Kidney glomerular epithelial cell (primary cell): Measurements from ENCODE around the gene IPO11.

Source experiments
- DNase-seq: peaks from one replicate; lab custom pipeline; 2025; lab: John Stamatoyannopoulos, UW

IPO11 gene

DNA sequence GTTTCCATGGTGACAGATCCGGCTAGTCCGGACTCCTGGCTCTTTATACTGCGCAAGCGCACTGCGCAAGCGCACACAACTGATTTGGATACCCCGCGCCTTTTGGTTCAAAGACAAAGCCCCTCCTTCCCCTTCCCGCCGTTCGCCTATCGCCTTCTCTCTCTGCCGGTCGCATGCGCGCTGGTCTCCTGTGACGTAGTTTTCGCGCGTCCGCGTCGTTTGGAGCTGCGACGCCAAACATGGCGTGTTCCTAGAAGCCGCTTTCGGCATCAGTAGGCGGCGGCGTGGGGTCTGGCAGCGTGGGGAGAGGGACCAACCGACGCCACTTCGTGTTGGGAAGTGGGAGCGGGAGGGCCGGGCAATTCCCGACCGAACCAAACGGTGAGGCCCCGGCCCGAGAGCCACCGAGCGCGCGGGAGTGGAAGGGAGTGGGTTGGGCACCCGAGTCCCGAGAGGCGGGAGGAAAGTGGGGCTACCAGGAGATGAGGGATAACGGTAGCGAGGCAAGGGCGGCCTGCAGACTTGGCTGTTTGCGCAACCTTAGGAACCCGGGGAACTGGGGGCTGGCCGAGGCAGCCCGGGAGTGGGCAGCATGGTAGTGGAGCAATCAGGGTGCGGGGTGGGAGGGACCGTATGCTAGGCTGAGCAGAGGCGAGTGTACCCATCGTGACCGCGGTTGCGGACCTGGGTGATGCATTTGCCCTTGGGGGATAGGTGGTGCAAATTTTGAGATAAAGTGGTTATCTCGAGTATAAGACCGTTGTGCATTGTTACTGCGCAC is at the start of gene IPO11:
IPO11 (plus strand) TSS at position 215 of the 781 bp plus-strand sequence. CDS start 24,517 bp downstream, outside the sequence.
- peak; percentile 99 for DNase-seq

DNA sequence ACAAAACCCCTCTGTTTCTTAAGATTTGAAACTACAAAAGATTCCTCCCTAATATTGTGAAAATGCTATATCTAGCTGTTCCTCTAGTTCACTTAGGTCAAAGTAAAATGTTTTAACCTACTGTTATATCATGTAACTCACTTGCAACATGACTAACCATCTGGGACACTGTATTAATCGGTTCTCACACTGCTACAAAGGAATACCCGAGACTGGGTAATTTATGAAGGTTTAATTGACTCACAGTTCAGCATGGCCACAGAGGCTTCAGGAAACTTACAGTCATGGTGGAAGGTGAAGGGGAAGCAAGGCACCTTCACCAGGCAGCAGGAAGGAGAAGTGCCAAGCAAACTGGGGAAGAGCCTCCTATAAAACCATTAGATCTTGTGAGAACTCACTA is 43.5 kb upstream of the IPO11 start:
- no peak for DNase-seq

DNA sequence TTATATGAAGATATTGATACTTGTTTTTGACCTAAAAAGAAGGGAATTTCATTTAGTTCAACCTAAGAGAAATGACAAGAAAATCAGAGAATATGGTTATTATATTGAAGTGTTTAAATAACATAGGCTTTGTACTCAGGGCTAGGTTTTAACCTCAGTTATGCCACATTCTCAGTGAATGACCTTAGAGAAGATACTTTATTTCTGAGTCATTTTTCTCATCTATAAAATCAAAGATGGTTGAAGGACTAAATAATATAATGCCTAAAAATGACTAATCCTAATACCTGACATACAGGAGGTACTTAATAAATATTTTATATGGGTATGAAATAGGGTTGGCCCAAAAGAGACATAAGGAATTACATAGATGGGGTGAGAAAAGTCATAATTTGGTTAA is 41.2 kb upstream of the IPO11 start:
- peak; percentile 18 for DNase-seq

DNA sequence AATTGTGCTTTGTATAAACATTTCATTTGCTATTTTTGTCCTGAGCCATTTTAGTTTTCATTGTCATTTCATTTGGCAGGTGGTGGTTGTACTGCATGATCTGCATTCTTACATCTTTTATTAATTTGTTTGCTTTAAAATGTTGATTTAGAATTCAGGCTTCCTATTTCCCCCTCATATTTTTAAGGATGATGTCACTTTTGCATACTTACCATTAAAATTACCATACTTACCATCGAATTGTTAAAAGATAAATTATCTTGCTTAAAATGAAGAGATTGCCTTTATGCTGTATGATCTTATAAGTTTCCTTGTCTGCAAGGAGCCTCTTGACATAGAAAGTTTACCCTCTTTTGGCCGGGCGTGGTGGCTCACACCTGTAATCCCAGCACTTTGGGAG is 40.0 kb upstream of the IPO11 start:
- no peak for DNase-seq

DNA sequence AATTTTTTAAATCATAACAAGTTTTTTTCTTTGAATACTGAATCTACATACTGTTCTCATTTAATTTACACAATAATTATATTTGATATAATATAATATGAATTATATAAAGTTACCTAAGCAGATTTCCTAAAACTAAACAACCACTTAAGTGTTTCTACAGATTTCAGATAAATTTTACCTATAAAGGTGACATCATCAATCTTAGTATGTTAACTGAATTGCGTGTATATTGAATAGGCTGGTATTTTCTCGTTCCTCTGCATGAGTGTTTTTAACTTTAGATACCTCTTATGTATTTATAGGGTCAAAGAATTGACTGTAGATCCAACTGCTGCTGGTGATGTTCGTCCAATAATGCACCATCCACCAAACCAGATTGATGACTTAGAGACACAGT is 39.2 kb upstream of the IPO11 start:
- DNase-seq = no peak

DNA sequence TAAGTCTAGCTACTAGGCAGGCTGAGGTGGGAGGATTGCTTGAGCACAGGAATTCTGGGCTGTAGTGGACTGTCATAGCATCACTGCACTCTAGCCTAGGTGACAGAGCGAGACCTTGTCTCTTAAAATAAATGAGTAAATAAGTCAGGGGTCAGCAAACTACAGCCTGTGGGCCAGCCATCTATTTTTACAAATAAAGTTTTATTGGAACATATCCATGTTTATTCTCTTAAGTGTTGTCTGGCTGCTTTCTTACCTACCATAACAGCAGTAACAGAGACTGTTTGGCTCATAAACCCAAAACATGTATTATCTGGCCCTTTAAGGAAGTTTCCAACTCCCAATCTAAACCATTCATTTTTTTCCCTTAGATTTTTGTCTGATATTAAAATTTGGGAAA is 38.5 kb upstream of the IPO11 start:
- DNase-seq = no peak

DNA sequence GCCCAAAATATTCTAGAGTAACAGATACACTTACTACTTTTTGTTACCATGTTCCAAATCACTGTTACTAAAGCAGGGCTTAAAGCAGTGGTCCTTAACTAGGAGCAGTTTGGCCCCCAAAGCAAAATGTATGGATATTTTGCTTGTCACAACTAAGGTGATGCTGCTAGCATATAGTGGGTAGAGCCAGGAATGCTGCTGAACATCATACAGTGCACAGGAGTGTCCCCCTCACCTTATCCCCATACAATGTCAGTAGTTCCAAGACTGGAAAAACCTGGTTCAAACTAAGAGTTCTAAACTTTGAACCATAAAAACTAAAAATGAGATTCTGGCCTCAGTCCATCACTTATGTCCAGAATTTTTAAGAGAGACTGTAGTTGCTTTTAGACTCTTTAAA is 36.9 kb upstream of the IPO11 start:
- DNase-seq = no peak

DNA sequence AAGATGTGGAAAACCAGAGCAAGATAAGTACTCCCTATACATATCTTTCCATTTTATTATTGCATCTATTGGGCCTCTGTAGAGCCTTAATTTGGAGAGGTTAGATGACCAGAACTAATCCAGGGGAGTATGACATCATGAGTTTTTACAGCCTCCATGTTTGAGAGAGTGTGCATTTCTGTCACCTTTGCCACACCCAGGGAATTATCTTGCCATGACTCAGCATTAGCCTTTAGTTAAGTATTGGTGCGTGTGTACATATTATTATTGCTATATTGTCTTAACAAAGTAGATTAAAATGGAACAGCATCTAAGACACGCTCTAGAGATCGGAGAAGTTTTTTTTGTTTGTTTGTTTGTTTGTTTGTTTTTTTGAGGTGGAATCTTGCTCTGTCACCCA is 36.5 kb upstream of the IPO11 start:
- DNase-seq = no peak

DNA sequence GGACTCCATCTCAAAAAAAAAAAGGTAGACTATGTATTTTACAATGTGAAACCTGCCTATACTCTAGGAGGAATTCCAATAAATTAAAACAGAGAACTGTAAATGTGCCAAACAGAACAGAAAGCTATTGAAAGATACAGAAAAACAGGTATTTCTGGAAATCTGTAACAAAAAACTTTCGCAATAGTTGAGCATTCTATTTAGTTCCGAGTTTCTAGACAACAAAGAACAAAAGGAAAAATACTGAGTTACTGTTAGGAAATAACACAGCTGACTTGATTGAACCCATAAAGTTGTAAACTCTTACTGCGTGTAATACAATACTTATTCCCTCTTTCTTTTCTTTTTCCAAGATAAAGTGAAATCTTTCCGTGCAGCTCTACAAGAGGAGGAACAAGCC is 27.4 kb upstream of the IPO11 start:
- no peak for DNase-seq

DNA sequence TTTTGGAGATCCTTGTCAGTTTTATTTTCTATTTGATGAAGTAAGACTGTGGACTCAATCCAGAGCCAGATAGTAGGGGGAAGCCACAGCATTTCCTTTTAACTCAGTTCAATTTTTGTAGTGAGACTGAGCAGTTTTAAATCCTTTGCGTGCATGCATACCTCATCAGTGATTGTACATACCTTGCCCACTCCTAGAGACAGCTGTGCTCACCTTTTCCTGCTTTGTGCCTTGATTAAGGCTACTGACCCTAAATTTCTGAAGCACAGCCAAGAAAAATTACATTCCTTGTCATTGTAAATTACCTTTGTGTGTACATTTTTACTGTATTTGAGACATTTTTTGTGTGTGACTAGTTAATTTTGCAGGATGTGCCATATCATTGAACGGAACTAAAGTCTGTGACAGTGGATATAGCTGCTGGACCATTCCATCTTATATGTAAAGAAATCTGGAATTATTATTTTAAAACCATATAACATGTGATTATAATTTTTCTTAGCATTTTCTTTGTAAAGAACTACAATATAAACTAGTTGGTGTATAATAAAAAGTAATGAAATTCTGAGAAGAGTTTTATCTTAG is 26.7 kb upstream of the IPO11 start:
- peak; percentile 14 for DNase-seq

DNA sequence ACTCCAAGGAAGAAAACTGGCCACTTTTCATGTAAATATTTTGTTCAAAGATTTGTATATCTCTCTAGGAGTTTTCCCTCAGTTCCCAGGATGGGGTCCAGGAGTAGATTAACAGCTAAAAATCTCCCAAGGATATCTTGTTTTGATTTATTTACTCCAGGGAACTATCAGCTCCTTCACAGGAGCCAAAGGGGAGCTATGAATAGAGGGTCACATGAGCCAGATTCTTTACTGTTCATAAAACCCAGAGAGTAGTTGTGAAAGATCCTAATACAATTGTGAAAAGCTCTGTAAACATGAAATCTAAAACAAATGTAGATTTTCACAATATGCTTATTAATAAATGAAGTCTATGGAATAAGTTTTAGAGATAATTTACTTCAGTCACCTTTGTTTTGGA is 25.7 kb upstream of the IPO11 start:
- no peak for DNase-seq

DNA sequence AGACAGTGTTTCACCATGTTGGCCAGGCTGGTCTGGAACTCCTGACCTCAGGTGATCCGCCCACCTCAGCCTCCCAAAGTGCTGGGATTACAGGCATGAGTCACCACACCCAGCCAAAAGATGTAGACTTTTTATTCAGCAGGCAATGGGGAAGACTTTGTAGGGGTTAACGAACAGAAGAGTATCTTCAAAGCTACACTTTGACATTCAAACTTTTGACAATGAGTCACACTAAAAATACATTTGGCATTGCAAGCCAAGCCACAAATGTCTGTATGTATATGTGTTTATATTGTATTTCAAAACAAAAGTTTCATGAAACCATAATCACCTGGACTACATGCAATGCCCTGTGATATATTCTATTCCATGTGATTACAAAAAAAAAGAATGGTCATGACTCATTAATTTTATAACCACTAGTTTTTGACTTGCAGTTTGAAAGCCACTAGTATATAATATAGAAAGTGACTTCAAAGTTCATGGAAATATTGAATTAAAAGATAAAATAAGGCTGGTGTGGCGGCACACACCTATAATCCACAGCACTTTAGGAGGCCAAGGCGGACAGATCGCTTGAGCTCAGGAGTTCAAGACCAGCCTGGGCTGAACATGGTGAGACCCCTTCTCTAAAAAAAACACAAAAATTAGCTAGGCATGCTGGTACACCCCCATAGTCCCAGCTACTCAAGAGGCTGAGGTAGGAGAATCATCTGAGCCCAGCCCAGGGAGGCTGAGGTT is 17.2 kb upstream of the IPO11 start:
- DNase-seq = no peak

DNA sequence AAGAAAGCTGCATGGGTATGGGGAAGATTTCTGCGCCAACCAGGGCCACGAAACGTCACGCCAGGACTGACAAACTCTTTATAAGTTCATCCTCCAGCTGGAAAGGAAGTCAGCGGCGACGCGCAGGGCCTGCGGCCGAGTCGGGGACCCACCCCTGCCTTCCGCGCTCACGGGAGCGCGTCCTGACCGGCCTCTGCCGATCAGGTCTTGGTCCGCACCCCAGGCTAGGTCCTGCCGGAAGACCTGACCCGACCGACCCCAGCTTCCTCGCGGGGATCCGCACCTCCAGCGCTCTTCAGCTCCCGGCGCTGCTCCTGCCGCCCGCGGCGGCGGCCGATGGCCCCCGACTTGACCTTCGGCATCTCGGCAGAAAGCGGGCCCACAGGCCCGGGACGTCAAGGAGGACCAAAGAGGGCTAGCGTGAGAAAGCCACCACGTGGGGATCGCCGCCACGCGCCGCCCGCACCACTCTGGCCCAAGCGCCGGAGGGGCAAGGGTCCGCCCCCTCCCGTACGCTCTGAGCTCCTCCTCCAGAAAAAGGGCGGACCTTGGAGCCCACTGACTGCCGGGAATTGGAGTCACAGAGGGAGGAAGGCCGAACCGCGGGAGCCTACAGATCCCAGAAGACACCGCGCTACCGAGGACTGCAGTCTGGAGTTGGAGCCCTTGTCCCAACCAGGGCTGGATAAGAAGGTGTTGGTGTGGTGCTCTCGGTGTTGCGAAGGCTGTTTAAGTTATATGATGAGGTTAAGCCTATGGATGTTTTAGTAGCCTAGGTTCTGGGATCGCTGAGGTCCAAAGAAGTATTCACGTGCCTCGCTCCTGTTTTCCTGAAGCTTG is 8.9 kb upstream of the IPO11 start, which contains the start of gene DIMT1:
DIMT1 (minus strand) TSS at position 495 of the 840 bp plus-strand sequence; CDS start at position 362, 133 bp downstream.
- DNase-seq = peak; percentile 96

DNA sequence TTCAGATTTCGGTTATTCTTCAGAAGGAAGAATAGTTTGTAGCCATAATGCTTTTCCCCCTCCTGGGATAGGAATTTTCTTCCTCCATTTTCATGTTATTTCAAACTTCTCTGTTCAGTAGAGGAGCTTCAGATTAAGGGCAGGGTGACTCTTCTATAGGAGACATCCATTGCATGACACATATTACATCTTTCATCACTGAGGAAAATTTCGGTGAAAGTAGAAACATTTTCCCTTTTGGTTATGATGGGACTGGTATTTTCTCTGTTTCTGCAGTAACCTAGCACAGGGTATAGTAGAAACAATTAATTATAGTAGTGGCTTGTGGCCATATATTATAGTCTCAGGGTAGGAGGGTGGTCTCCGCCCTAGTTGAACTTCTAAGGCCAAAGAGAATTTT is 1.1 kb downstream of the IPO11 start:
- DNase-seq = no peak

DNA sequence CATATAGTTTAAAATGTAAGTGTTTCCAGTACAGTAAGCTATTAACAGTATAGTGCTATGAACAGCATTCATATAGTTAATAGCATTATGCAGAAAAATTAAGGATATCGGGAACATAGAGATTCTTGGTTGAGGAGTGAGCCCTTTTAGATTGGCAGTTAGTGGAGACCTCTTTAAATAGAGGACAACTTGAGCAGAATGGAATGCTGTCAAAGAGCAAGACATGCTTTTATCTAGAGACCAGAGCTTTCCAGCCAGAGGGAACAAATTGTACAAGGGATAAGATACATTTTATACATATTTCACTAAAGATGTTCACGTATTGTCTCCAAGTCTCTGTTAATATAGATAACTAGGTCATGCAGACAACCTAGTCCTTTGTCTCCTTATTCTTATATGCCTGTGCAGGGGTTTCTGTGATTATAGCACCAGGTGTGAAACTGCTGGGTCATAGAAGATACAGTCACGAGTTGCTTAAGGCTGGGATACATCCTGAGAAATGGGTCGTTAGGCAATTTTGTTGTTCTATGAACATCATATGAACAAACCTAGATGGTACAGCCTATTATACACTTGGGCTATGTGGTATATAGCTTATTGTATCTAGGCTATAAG is 6.0 kb downstream of the IPO11 start:
- no peak for DNase-seq

DNA sequence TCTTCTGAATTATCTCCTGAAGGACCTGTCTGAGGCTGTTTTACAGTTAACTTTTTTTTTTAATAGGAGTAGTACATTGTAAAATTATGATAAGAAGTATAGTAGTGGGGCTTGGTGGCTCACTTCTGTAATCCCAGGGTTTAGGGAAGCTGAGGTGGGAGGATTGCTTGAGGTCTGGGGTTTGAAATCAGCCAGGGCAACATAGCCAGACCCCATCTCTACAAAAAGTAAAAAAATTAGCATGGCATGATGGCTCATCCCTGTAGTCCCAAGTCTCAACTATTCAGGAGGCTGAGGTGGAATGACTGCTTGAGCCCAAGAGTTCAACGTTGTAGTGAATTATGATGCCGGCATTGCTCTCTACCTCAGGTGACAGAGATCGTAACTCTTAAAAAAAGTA is 7.0 kb downstream of the IPO11 start:
- no peak for DNase-seq

DNA sequence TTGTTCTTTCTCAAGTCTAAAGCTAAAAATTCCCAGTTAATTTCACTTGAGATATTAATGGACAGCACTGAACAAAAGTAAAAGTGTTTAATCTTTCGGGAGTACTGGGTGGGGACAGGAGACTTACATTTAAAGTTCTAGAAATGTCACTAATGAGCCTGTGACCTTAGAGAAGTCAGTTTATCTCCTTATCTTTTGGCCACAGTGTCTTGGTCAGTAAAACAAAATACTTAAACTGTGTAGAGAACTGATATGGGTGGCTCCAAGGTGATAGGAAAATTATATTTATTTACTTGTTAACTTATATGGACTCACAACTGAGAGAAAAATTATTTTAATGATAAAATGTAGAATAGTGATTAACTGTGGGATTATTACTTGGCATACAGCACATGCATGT is 8.9 kb downstream of the IPO11 start:
- no peak for DNase-seq

DNA sequence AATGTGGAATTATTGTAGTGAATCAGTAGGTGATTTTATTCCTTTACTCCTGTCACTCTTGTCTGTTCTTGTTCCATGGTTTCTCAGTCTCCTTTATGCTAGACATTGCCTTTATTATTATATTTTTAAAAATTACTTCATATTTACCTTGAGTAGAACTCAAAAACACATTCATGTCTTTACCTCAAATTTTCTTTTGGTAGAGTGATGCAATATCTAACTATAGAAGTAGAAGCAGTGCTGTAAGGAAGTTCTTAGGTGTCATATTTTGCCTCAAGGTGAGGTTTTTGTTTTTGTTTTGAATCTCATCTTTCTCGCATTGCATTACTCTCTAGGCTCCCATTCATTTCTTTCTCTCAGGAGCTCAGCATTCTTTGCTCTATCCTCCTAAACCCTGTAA is 12.2 kb downstream of the IPO11 start:
- no peak for DNase-seq

DNA sequence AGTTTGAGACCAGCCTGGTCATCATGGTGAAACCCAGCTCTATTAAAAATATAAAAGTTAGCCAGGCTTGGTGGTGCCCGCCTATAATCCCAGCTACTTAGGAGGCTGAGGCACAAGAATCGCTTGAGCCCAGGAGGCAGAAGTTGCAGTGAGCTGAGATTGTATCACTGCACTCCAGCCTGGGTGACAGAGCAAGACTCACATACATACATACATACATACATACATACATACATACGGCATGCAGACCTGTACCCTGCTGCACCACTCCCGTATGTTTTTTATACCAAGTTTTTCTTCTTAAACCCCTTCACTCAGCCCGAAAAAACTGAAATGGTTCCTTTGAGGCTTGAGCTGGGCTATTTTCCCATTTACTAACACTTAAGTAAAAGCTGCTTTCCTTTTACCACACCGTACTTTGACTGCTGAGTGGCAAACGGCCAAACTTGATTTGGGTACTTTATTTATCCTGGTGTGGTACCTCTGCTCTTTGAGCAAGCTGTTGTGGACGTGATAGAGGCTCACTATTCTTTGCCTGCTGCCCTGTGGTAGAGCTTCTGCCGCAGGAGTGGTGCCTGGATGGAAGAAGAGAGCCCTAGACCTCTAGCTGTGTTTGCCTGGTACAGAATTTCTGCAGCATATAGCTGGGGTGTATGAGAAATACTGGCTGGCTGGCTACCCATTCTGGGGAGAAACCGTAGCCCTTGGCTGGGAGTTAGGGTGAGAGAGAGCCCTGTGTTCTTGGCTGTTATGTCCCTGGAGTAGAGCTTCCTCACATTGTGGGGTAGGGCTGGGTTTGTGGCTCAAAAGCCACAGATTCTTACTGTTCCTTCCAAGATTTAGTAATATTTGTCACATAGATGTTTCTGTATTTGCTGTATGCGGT is 19.4 kb downstream of the IPO11 start:
- DNase-seq = no peak

DNA sequence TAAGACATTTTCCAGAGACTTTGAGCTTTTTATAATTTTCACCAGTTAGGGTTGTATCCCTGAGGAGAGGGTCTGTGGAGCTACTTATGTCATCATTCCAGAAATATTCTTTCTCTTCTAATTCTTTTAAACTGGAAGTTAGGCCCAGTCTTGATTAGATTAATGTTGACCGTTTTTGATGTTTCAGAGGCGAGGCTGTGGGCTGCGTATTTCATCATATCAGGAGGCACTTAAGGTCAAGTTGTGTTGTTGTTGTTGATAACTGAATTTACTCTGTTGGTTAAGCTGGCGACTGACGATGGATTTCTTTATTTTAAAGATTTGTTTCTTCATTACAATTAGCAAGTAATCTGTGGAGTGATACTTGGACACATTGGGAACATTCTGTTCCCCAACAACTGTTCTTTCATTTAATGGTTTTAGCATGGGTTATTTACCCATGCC is 20.1 kb downstream of the IPO11 start:
- no peak for DNase-seq

DNA sequence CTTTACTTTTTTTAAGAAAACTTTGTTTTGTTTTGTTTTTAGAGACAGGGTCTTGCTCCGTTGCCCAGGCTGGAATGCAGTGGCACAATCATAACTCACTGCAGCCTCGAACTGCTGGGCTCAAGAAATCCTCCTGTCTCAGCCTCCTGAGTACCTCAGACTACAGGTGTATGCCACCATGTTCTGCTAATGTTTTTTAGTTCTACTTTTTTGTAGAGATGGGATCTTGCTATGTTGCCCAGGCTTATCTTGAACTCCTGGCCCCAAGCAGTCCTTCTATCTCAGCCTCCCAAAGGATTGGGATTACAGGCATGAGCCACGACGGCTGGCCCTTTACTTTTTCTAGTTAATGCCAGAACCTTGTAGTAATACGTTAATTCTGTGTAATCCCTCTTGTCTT is 36.0 kb downstream of the IPO11 start:
- no peak for DNase-seq
